Testis (tissue), 3 donors: Measurements from ENCODE around the gene TBC1D5. TPM values are rescaled to one million over a fixed set of nuclear protein-coding genes. Genes with fewer than 3 reads are reported as not detected.

Source experiments
- DNase-seq: peaks from one replicate; pipeline ENCODE4 v3.0.0-alpha.2; 2019
- H3K27ac ChIP-seq, 2 donors: fragments of 200-600 bp; sonication (generic); one replicate each; pipeline ENCODE4 v1.5.1; 2019
- H3K27me3 ChIP-seq: fragments of 200-600 bp; sonication (generic); one replicate; pipeline ENCODE4 v1.5.1; 2019
- H3K36me3 ChIP-seq: fragments of 200-600 bp; sonication (generic); one replicate; pipeline ENCODE4 v1.5.1; 2017; ENCODE audit warnings: low read depth; ENCODE audit errors: missing control alignments
- H3K4me1 ChIP-seq: fragments of 200-600 bp; sonication (generic); one replicate; pipeline ENCODE4 v1.5.1; 2019
- H3K4me3 ChIP-seq, 2 donors: fragments of 200-600 bp; sonication (generic); one replicate each; pipeline ENCODE4 v1.5.1; 2017 to 2019
- H3K9me3 ChIP-seq: fragments of 200-600 bp; sonication (generic); one replicate; pipeline ENCODE4 v1.5.1; 2017
- CTCF ChIP-seq, 3 experiments: fragments of 450-650 bp in 2 of 3; fragments of 200-600 bp in 1 of 3; sonication (generic) in 1 of 3; IDR thresholded peaks; one replicate each; pipeline ENCODE4 v1.5.1; 2016 to 2019; ENCODE audit warnings: antibody characterized with exemption in 3 of 3, mild to moderate bottlenecking in 2 of 3, moderate library complexity in 1 of 3
- POLR2A ChIP-seq: fragments of 450-650 bp; IDR thresholded peaks from one replicate; pipeline ENCODE4 v1.6.1; 2017; ENCODE audit warnings: antibody characterized with exemption, mild to moderate bottlenecking, moderate library complexity
- whole genome bisulfite sequencing, 2 donors: methylation state at CpG; one replicate each; pipeline ENCODE4 v1.1.5; 2018; 5-methylcytosine and 5-hydroxymethylcytosine counted together
- intact Hi-C: fragments of 100-400 bp; cut with DNase I; formaldehyde crosslinking; loops from one replicate; pipeline ENCODE4 v1.15.1; 2023; ENCODE audit warnings: low total_unique reads
- polyA plus RNA-seq: library from polyadenylated mRNA; stranded (reverse); fragments of 350-450 nt; fragmentation: Illumina TruSeq; extraction: RNeasy Lipid Tissue Mini Kit (QIAGEN cat#74804); gene quantifications from one replicate; pipeline ENCODE4 v1.2.3, GENCODE V29; 2014; ENCODE audit warnings: low read depth, low replicate concordance; ENCODE audit not compliant: insufficient read depth
- total RNA-seq, 2 donors: library from RNA; depleted of rRNA; stranded (reverse); fragments of >200 nt; gene quantifications; one replicate each; pipeline ENCODE4 v1.2.3, GENCODE V29; 2016

TBC1D5 gene
- total and polyA plus RNA-seq, 3 donors from 2014 or later = 47.8 to 98.1 (median 95.4) TPM

GRCh38 chr3:17120115-17120514, 622.3 kb downstream of the TBC1D5 start:
- no peak overlapping the region for H3K4me3 ChIP-seq
- no peaks in the 10 kb centered on the region for H3K36me3 ChIP-seq
- DNase-seq = no peak
- TF ChIP-seq CTCF (IDR thresholded peaks at IDR 0.05) (no peak), POLR2A (no peak)
- no peak overlapping the region for H3K27ac ChIP-seq
- H3K9me3 ChIP-seq = no peaks in the 10 kb centered on the region
- H3K27me3 ChIP-seq = no peaks in the 10 kb centered on the region
- no peaks in the 10 kb centered on the region for H3K4me1 ChIP-seq
- intact Hi-C loops = no loop called here
- WGBS, 2 donors = 93 to 97% methylated on average over 4 of the region's 4 CpGs

- H3K4me3 ChIP-seq = no peak overlapping the region
- H3K4me1 ChIP-seq = no peaks in the 10 kb centered on the region
- TF ChIP-seq POLR2A = no peak
- no peak for TF ChIP-seq CTCF (IDR thresholded peaks at IDR 0.05)
- H3K36me3 ChIP-seq = no peaks in the 10 kb centered on the region
- H3K27me3 ChIP-seq = no peaks in the 10 kb centered on the region
- no peak for DNase-seq
- H3K27ac ChIP-seq = no peak overlapping the region
- intact Hi-C loops = no loop called here
- H3K9me3 ChIP-seq = no peaks in the 10 kb centered on the region
- 83 to 97% methylated on average over 5 of the region's 5 CpGs for WGBS, 2 donors
Observed at GRCh38 chr3:17119201-17120072, 623.0 kb downstream of the TBC1D5 start.

- Histone ChIP-seq H3K27me3 (no peaks in the 10 kb centered on the region), H3K27ac (no peak overlapping the region), H3K4me1 (no peaks in the 10 kb centered on the region), H3K9me3 (no peaks in the 10 kb centered on the region), H3K4me3 (no peak overlapping the region), H3K36me3 (no peaks in the 10 kb centered on the region)
- WGBS, 2 donors = 91 to 97% methylated on average over 5 to 6 of the region's 6 CpGs
- DNase-seq = no peak
- TF ChIP-seq CTCF (IDR thresholded peaks at IDR 0.05) = no peak
- TF ChIP-seq POLR2A = no peak
- intact Hi-C loops = no loop called here
Observed at GRCh38 chr3:17118771-17119170, 623.7 kb downstream of the TBC1D5 start.

- DNase-seq = no peak
- TF ChIP-seq CTCF (IDR thresholded peaks at IDR 0.05) (no peak), POLR2A (no peak)
- no peaks in the 10 kb centered on the region for H3K9me3 ChIP-seq
- H3K4me3 ChIP-seq = no peak overlapping the region
- no peak overlapping the region for H3K27ac ChIP-seq
- no peaks in the 10 kb centered on the region for H3K36me3 ChIP-seq
- intact Hi-C loops = no loop called here
- H3K27me3 ChIP-seq = no peaks in the 10 kb centered on the region
- 90 to 93% methylated on average over 8 of the region's 8 CpGs for WGBS, 2 donors
- H3K4me1 ChIP-seq = no peaks in the 10 kb centered on the region
Observed at GRCh38 chr3:17116007-17116600, 626.3 kb downstream of the TBC1D5 start.
